MM.1S (cell line): Measurements from ENCODE around the gene KCNMB4.

Experiments
- DNase-seq: peaks from one replicate; pipeline ENCODE4 v3.0.0-alpha.2; 2015
- H2AFZ ChIP-seq: fragments of 300-600 bp; sonication (generic); 2 replicates; pipeline ENCODE4 v1.6.0; 2016; ENCODE audit warnings: antibody characterized with exemption, low read length
- H3F3A ChIP-seq: fragments of 300-600 bp; sonication (generic); 2 replicates; pipeline ENCODE4 v1.6.1; 2016; ENCODE audit warnings: mild to moderate bottlenecking, antibody characterized with exemption, low read length, moderate library complexity, mixed read lengths; ENCODE audit not compliant: insufficient read depth
- H3K27ac ChIP-seq: fragments of 300-600 bp; sonication (generic); 2 replicates; pipeline ENCODE4 v1.5.1; 2016; ENCODE audit warnings: mild to moderate bottlenecking, low read length
- H3K27me3 ChIP-seq: fragments of 300-600 bp; sonication (generic); replicated peaks from 2 replicates; pipeline ENCODE4 v1.6.0; 2016; ENCODE audit warnings: low read length; ENCODE audit not compliant: insufficient read depth
- H3K36me3 ChIP-seq: fragments of 300-600 bp; sonication (generic); replicated peaks from 2 replicates; pipeline ENCODE4 v1.6.1; 2016; ENCODE audit warnings: mild to moderate bottlenecking, low read length, mixed read lengths; ENCODE audit not compliant: insufficient read depth
- H3K4me1 ChIP-seq: fragments of 300-600 bp; sonication (generic); 2 replicates; pipeline ENCODE4 v1.6.1; 2016; ENCODE audit warnings: low read length, mixed read lengths
- H3K4me2 ChIP-seq: fragments of 300-600 bp; sonication (generic); 2 replicates; pipeline ENCODE4 v1.6.0; 2016; ENCODE audit warnings: low read depth, low read length
- H3K4me3 ChIP-seq: fragments of 300-600 bp; sonication (generic); 2 replicates; pipeline ENCODE4 v1.5.1; 2016; ENCODE audit warnings: low read length, mixed read lengths
- H3K79me2 ChIP-seq: fragments of 300-600 bp; sonication (generic); 2 replicates; pipeline ENCODE4 v1.6.1; 2016; ENCODE audit warnings: mixed run types, low read length, mixed read lengths
- H3K9ac ChIP-seq: fragments of 300-600 bp; sonication (generic); 2 replicates; pipeline ENCODE4 v1.6.1; 2016; ENCODE audit warnings: low read length, mixed read lengths
- H3K9me2 ChIP-seq: fragments of 300-600 bp; sonication (generic); replicated peaks from 2 replicates; pipeline ENCODE4 v1.6.1; 2016; ENCODE audit warnings: mild to moderate bottlenecking, low read length, mixed read lengths; ENCODE audit not compliant: insufficient read depth
- H3K9me3 ChIP-seq: fragments of 300-600 bp; sonication (generic); replicated peaks from 2 replicates; pipeline ENCODE4 v1.6.1; 2016; ENCODE audit warnings: mild to moderate bottlenecking, low read length, mixed read lengths; ENCODE audit not compliant: insufficient read depth
- H4K20me1 ChIP-seq: fragments of 300-600 bp; sonication (generic); 2 replicates; pipeline ENCODE4 v1.6.1; 2016; ENCODE audit warnings: mild to moderate bottlenecking, low read length, moderate library complexity, mixed read lengths; ENCODE audit not compliant: insufficient read depth
- EZH2 ChIP-seq: fragments of 300-600 bp; sonication (generic); optimal IDR thresholded peaks from 2 replicates; pipeline ENCODE3; 2017; ENCODE audit warnings: low read depth, mild to moderate bottlenecking, antibody characterized with exemption, low read length, mixed read lengths
- EZH2phosphoT487 ChIP-seq: fragments of 300-600 bp; sonication (generic); IDR thresholded peaks from 2 replicates; pipeline ENCODE4 v1.6.1; 2018; ENCODE audit warnings: antibody characterized with exemption, low read length
- TF ChIP-seq, protein P1 (sequence below): fragments of 300-600 bp; sonication (generic); IDR thresholded peaks from 2 replicates; pipeline ENCODE4 v1.5.1; 2016; ENCODE audit warnings: antibody characterized with exemption, low read length, mixed read lengths

KCNMB4 gene

DNA sequence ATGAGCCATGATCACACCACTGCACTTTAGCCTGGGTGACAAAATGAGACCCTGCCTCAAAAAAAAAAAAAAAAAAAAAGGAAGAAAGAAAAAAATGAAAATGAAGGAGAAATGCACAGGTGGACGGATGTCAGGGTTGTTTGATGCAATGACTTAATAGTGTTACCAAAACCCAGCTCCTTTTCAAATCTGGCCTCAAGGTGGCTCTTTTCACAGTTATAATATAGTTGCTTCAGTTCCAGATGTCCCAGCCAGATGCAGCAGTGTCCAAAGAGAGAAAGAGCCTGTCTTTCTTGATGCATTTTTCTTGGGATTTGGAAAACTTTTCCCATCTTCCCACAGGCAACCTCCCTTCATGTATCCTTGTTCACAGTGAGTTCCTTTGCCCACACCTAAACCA is 36.5 kb downstream of the KCNMB4 start:
- Histone ChIP-seq H2AFZ (no peak overlapping the region), H3K4me3 (no peak overlapping the region), H3K9me2 (no peaks in the 10 kb centered on the region), H3K9me3 (no peaks in the 10 kb centered on the region), H3K79me2 (no peaks in the 10 kb centered on the region), H3K4me1 (no peaks in the 10 kb centered on the region), H4K20me1 (no peaks in the 10 kb centered on the region), H3K27ac (no peak overlapping the region), H3K9ac (no peak overlapping the region), H3K36me3 (no peaks in the 10 kb centered on the region), H3K27me3 (no peaks in the 10 kb centered on the region), H3K4me2 (no peak overlapping the region), H3F3A (no peaks in the 10 kb centered on the region)
- TF ChIP-seq EZH2: no peak
- TF ChIP-seq, protein P1, sequence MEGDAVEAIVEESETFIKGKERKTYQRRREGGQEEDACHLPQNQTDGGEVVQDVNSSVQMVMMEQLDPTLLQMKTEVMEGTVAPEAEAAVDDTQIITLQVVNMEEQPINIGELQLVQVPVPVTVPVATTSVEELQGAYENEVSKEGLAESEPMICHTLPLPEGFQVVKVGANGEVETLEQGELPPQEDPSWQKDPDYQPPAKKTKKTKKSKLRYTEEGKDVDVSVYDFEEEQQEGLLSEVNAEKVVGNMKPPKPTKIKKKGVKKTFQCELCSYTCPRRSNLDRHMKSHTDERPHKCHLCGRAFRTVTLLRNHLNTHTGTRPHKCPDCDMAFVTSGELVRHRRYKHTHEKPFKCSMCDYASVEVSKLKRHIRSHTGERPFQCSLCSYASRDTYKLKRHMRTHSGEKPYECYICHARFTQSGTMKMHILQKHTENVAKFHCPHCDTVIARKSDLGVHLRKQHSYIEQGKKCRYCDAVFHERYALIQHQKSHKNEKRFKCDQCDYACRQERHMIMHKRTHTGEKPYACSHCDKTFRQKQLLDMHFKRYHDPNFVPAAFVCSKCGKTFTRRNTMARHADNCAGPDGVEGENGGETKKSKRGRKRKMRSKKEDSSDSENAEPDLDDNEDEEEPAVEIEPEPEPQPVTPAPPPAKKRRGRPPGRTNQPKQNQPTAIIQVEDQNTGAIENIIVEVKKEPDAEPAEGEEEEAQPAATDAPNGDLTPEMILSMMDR: peak; percentile 19; the same call in 1 of the 2 replicates
- DNase-seq: no peak

DNA sequence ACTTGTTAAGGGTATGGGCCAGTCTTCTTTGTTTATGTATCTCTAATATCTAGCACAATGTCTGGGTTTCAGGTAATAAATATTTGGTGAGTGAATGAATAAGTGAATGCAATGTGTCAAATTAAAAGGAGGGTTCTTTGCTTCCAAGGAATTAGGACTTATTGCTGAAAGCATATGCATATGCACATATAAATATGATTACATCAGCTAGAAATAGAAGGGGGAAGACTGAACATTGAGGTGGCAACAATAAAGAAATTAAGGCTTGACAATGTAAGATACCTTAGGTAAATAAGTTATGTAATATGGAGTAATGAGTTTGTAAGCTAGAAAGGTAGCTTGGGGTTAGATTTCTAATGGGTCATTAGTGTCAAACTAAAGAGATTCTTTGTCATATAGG is 37.7 kb downstream of the KCNMB4 start:
- Histone ChIP-seq H3K9me3 (no peaks in the 10 kb centered on the region), H3K9me2 (no peaks in the 10 kb centered on the region), H3K9ac (no peak overlapping the region), H3K36me3 (no peaks in the 10 kb centered on the region), H3K4me1 (no peaks in the 10 kb centered on the region), H3K27ac (no peak overlapping the region), H3K79me2 (no peaks in the 10 kb centered on the region), H3F3A (no peaks in the 10 kb centered on the region), H3K4me2 (no peak overlapping the region), H4K20me1 (no peaks in the 10 kb centered on the region), H3K27me3 (no peaks in the 10 kb centered on the region), H2AFZ (no peak overlapping the region), H3K4me3 (no peak overlapping the region)
- DNase-seq: no peak
- TF ChIP-seq, protein P1: no peak
- TF ChIP-seq EZH2phosphoT487: no peak
- no peak for TF ChIP-seq EZH2

DNA sequence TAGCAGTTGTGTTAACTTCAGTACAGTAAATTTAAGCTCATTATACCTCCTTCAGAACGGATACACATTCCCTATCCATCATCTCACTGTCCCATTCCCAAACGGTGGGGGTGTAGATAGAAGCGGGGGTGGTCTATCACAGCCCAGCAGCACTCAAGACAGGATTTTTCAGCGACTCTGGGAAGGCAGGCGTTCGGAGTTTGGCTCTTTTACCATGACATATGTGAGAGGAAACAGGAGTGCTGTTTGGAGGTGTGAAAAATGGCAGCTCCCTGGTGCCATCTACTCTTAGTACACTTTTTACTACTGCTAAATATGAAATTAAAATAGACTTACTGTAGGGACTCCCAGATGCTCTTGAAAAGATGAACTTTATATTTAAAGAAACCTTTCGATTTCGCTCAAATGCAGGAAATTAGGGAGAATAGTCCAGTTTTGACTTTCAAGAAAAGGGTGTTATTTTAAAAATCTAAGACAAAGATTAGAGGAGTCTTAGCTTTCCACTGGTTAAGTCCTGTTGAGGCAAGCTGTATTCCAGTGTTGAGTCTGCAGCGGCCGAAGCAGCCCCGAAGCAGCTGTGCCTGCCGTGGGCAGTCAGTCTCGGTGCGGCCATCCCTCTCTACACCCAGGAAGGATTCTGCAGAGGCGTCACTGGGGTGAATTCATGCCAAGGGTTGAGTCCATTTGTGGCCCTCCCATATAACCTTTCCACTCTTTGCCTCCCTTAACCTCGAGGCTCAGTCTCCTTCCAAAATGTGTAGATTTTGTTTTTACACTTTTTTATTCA is 42.1 kb downstream of the KCNMB4 start:
- H4K20me1 ChIP-seq: no peaks in the 10 kb centered on the region
- H3F3A ChIP-seq: no peaks in the 10 kb centered on the region
- DNase-seq: no peak
- no peak overlapping the region for H3K9ac ChIP-seq
- peaks cover 19% of the 10 kb centered on the region for H3K4me1 ChIP-seq
- no peaks in the 10 kb centered on the region for H3K79me2 ChIP-seq
- no peak overlapping the region for H3K4me3 ChIP-seq
- H3K9me3 ChIP-seq: no peaks in the 10 kb centered on the region
- no peaks in the 10 kb centered on the region for H3K36me3 ChIP-seq
- H3K9me2 ChIP-seq: no peaks in the 10 kb centered on the region
- H3K27me3 ChIP-seq: no peaks in the 10 kb centered on the region
- no peak overlapping the region for H2AFZ ChIP-seq
- TF ChIP-seq, protein P1: no peak
- no peak for TF ChIP-seq EZH2
- no peak for TF ChIP-seq EZH2phosphoT487
- H3K4me2 ChIP-seq: no peak overlapping the region
- H3K27ac ChIP-seq: no peak overlapping the region
